ENCODE measurements around the gene ALOX5AP. TPM values are rescaled to one million over a fixed set of nuclear protein-coding genes. Genes with fewer than 3 reads are reported as not detected.

The ALOX5AP gene
- total and polyA plus RNA-seq, 9 of the 15 experiments (the other 6 are each of a cell fraction or from before 2014, with no cell fraction given), result 0.31 TPM; not detected in 8

DNA sequence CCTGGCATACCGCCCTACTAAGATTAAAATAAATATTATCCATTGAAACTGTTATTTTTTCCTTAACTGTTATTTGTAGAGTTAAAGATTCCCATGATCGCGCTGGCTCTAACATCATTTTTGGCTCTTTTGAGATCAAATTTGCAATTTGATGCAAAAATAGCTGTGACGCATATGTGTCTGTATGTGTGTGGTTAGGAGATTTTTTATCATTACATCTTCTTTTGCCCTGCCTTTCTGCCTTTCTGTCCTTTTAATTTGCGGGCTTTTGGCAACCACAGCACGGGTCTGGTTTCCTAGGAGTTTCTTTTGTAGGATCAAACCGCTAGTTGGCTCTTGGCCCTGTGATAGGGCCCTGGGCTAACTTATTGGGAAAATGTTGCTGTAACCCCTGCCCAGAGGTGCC is 37.3 kb upstream of the ALOX5AP start:
- WGBS (ENCODE audit: insufficient coverage, low coverage, missing lambda C conversion rate), result 0% methylated on average over 7 of the region's 7 CpGs
- no peaks in the 10 kb centered on the region for H3K79me2 ChIP-seq (ENCODE audit: control insufficient read depth, insufficient read depth, low read length)
- no peaks in the 10 kb centered on the region for H3K9me3 ChIP-seq (replicated peaks; ENCODE audit: control insufficient read depth, insufficient read depth, low read depth, low read length)
- H3K9ac ChIP-seq (ENCODE audit: insufficient read depth in 1 of 2, low read depth in 2 of 2, low read length in 2 of 2), result no peak overlapping the region
- no TSS peak for BruUV-seq (replicated peaks)
- in situ Hi-C loops (cut with MboI), result no loop called here
- TF ChIP-seq HNRNPUL1 (IDR thresholded peaks at IDR 0.05; ENCODE audit: low read length), result no peak
- TF ChIP-seq CBX2 (IDR thresholded peaks at IDR 0.05; ENCODE audit: insufficient read depth, low read length, poor library complexity, severe bottlenecking), result no peak
- no peak overlapping the region for H2AFZ ChIP-seq (ENCODE audit: low read depth, low read length)
- no peak overlapping the region for H3K4me2 ChIP-seq (ENCODE audit: insufficient read depth, low read length)
- no peaks in the 10 kb centered on the region for H4K20me1 ChIP-seq (replicated peaks; ENCODE audit: control insufficient read depth, insufficient read depth, low read length)
- ChIA-PET POLR2A (no interaction called here), CTCF (ENCODE audit: low intra/inter-chr PET ratio) (no interaction called here)
- no peak for ATAC-seq
- H3K27ac ChIP-seq (ENCODE audit: extremely low read depth, low read depth, low read length), result no peak overlapping the region
- peaks cover 13 to 34% of the 10 kb centered on the region in 2 experiments for H3K27me3 ChIP-seq (ENCODE audit: control insufficient read depth in 2 of 2, insufficient read depth in 2 of 2, low read length in 2 of 2)
- DNase-seq (ENCODE audit: extremely low read depth in 1 of 4, low spot score in 3 of 4), result no peak
- H3K36me3 ChIP-seq (ENCODE audit: control insufficient read depth, insufficient read depth, low read length), result no peaks in the 10 kb centered on the region
- FAIRE-seq, result no peak
- no peak overlapping the region for H3K4me3 ChIP-seq
- no peaks in the 10 kb centered on the region for H3K4me1 ChIP-seq (replicated peaks in 1 of 2; ENCODE audit: control insufficient read depth in 2 of 2, insufficient read depth in 2 of 2, low read length in 2 of 2)
- no peaks in the 10 kb centered on the region for H3K9me1 ChIP-seq (ENCODE audit: control insufficient read depth, insufficient read depth, low read length)
- intact Hi-C loops (cut with micrococcal nuclease), result no loop called here

DNA sequence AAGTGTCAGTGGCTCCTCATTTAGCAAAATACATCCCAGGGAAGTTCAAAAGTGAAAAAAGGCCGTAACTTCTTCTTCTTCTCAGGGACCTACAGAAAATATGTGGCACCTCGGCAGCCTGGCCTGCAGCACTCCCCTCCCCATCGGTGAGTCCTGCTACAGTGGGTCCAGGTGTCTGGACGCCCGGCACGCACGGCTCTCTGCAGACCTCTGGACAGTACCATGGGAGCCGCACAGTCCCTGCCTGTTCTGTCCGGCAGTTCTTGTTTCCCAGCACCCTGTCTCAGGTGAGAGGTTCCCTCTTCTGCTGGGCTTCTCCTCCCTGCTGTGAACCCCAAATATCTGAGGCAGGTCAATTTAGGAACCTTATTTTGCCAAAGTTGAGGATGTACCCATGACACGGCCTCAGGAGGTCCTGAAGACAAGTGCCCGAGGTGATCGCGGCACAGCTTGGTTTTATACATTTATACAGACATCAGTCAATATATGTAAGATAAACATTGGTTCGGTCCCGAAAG is 36.8 kb upstream of the ALOX5AP start:
- Histone ChIP-seq H3K4me3 (no peak overlapping the region), H3K9ac (ENCODE audit: insufficient read depth in 1 of 2, low read depth in 2 of 2, low read length in 2 of 2) (no peak overlapping the region), H4K20me1 (replicated peaks; ENCODE audit: control insufficient read depth, insufficient read depth, low read length) (no peaks in the 10 kb centered on the region), H3K4me2 (ENCODE audit: insufficient read depth, low read length) (no peak overlapping the region), H3K27ac (ENCODE audit: extremely low read depth, low read depth, low read length) (no peak overlapping the region), H3K36me3 (ENCODE audit: control insufficient read depth, insufficient read depth, low read length) (no peaks in the 10 kb centered on the region), H3K4me1 (replicated peaks in 1 of 2; ENCODE audit: control insufficient read depth in 2 of 2, insufficient read depth in 2 of 2, low read length in 2 of 2) (no peaks in the 10 kb centered on the region), H3K79me2 (ENCODE audit: control insufficient read depth, insufficient read depth, low read length) (no peaks in the 10 kb centered on the region), H3K9me1 (ENCODE audit: control insufficient read depth, insufficient read depth, low read length) (no peaks in the 10 kb centered on the region), H3K9me3 (replicated peaks; ENCODE audit: control insufficient read depth, insufficient read depth, low read depth, low read length) (no peaks in the 10 kb centered on the region), H3K27me3 (ENCODE audit: control insufficient read depth in 2 of 2, insufficient read depth in 2 of 2, low read length in 2 of 2) (peaks cover 13 to 37% of the 10 kb centered on the region in 2 experiments), H2AFZ (ENCODE audit: low read depth, low read length) (no peak overlapping the region)
- FAIRE-seq, result no peak
- 10% methylated on average over 13 of the region's 15 CpGs for whole genome bisulfite sequencing (ENCODE audit: insufficient coverage, low coverage, missing lambda C conversion rate)
- ATAC-seq, result no peak
- ChIA-PET POLR2A (no interaction called here), CTCF (ENCODE audit: low intra/inter-chr PET ratio) (no interaction called here)
- TF ChIP-seq CHAMP1 (IDR thresholded peaks at IDR 0.05), result no peak
- intact Hi-C loops (cut with micrococcal nuclease) (no loop called here), in situ Hi-C loops (cut with MboI) (no loop called here)
- BruUV-seq (replicated peaks), result no TSS peak
- DNase-seq (ENCODE audit: extremely low read depth in 1 of 4, low spot score in 3 of 4), result no peak

All from K562 (cell line).